PC-3 (cell line): ENCODE data around the gene RPE65. TPM values are rescaled to one million over a fixed set of nuclear protein-coding genes. Genes with fewer than 3 reads are reported as not detected.
A peak's percentile ranks its signal among the peaks of the same experiment; 100 is the strongest.

Experiments
- ATAC-seq: fragments of 200-7000 bp; cut with Tn5 transposase; 2 replicates; pipeline ENCODE4 v1.9.1; 2020; ENCODE audit warnings: mild to moderate bottlenecking, moderate library complexity
- BruUV-seq: library from RNA; stranded (reverse); fragments of 400-500 nt; replicated peaks from 2 replicates; lab custom pipeline; 2021; lab: Mats Ljungman, UMichigan
- CTCF ChIA-PET: fragments of 300-600 bp; sonication (Branson Sonifier 250); formaldehyde crosslinking; loops from one replicate; lab custom pipeline; 2022; ENCODE audit warnings: antibody characterized with exemption; lab: Charles Lee
- POLR2A ChIA-PET: fragments of 300-600 bp; sonication (Branson Sonifier 250); formaldehyde crosslinking; loops from one replicate; lab custom pipeline; 2022; ENCODE audit warnings: antibody characterized with exemption; ENCODE audit not compliant: unreplicated experiment; lab: Charles Lee
- DNase-seq: peaks from one replicate; pipeline ENCODE4 v3.0.0-alpha.2; 2015
- H2AFZ ChIP-seq: fragments of 300-600 bp; sonication (generic); 2 replicates; pipeline ENCODE4 v1.6.0; 2016; ENCODE audit warnings: antibody characterized with exemption, low read length
- H3F3A ChIP-seq: fragments of 300-600 bp; sonication (generic); one replicate; pipeline ENCODE4 v1.6.0; 2017; ENCODE audit warnings: antibody characterized with exemption, low read length, control low read depth, mild to moderate bottlenecking; ENCODE audit not compliant: unreplicated experiment
- H3K27ac ChIP-seq: fragments of 300-600 bp; sonication (generic); 2 replicates; pipeline ENCODE4 v1.5.1; 2016; ENCODE audit warnings: mild to moderate bottlenecking, low read length
- H3K27me3 ChIP-seq: fragments of 300-600 bp; sonication (generic); 2 replicates; pipeline ENCODE4 v1.6.1; 2016; ENCODE audit warnings: low read length, mixed read lengths
- H3K36me3 ChIP-seq: fragments of 300-600 bp; sonication (generic); 2 replicates; pipeline ENCODE4 v1.6.1; 2016; ENCODE audit warnings: low read depth, mixed run types, low read length, mixed read lengths
- H3K4me1 ChIP-seq: fragments of 300-600 bp; sonication (generic); 2 replicates; pipeline ENCODE4 v1.5.1; 2016; ENCODE audit warnings: low read length; ENCODE audit not compliant: insufficient read depth
- H3K4me2 ChIP-seq: fragments of 300-600 bp; sonication (generic); 2 replicates; pipeline ENCODE4 v1.6.0; 2016; ENCODE audit warnings: low read length
- H3K4me3 ChIP-seq: fragments of 300-600 bp; sonication (generic); 2 replicates; pipeline ENCODE4 v1.5.1; 2016; ENCODE audit warnings: mild to moderate bottlenecking, low read length, mixed read lengths
- H3K79me2 ChIP-seq: fragments of 300-600 bp; sonication (generic); 2 replicates; pipeline ENCODE4 v1.6.1; 2017; ENCODE audit warnings: low read length, mixed read lengths
- H3K9ac ChIP-seq: fragments of 300-600 bp; sonication (generic); 2 replicates; pipeline ENCODE4 v1.6.0; 2016; ENCODE audit warnings: mild to moderate bottlenecking, low read length
- H3K9me2 ChIP-seq: fragments of 300-600 bp; sonication (generic); replicated peaks from 2 replicates; pipeline ENCODE4 v1.6.1; 2016; ENCODE audit warnings: mixed run types, low read length, mixed read lengths
- H3K9me3 ChIP-seq: fragments of 300-600 bp; sonication (generic); 2 replicates; pipeline ENCODE4 v1.6.1; 2016; ENCODE audit warnings: low read length, mixed read lengths
- H4K20me1 ChIP-seq: fragments of 300-600 bp; sonication (generic); 2 replicates; pipeline ENCODE4 v1.6.1; 2016; ENCODE audit warnings: low read length, mixed read lengths
- CTCF ChIP-seq: fragments of 300-600 bp; sonication (generic); conservative IDR thresholded peaks from 2 replicates; pipeline ENCODE4 v1.5.1; 2017; ENCODE audit warnings: antibody characterized with exemption, low read depth, mild to moderate bottlenecking, low read length
- EZH2 ChIP-seq: fragments of 300-600 bp; sonication (generic); IDR thresholded peaks from one replicate; pipeline ENCODE4 v1.6.1; 2017; ENCODE audit warnings: antibody characterized with exemption, mild to moderate bottlenecking, low read length; ENCODE audit not compliant: unreplicated experiment
- EZH2phosphoT487 ChIP-seq: fragments of 300-600 bp; sonication (generic); IDR thresholded peaks from 2 replicates; pipeline ENCODE4 v1.6.1; 2018; ENCODE audit warnings: mild to moderate bottlenecking, antibody characterized with exemption, low read length, borderline replicate concordance
- intact Hi-C: fragments of 100-400 bp; cut with micrococcal nuclease; formaldehyde crosslinking; loops from 2 replicates; pipeline ENCODE4 v1.9.0; 2023
- total RNA-seq: library from RNA; depleted of rRNA; stranded (reverse); fragments of >200 nt; gene quantifications from 2 replicates; pipeline ENCODE4 v1.2.3, GENCODE V29; 2014

The RPE65 gene
- total RNA-seq, 1 experiment from 2014 or later: not detected

- intact Hi-C loops: no loop called here
- Histone ChIP-seq H3K27ac (no peak overlapping the region), H3K27me3 (no peaks in the 10 kb centered on the region), H2AFZ (no peak overlapping the region), H3K9ac (no peak overlapping the region), H4K20me1 (0 out of 2 replicates have a peak, but pooled peaks cover 7% of the 10 kb centered on the region), H3K4me1 (no peaks in the 10 kb centered on the region), H3K36me3 (peaks cover 75% of the 10 kb centered on the region), H3F3A (peaks cover 3% of the 10 kb centered on the region), H3K9me3 (no peaks in the 10 kb centered on the region), H3K9me2 (no peaks in the 10 kb centered on the region), H3K79me2 (peaks cover 7% of the 10 kb centered on the region; the same call in 1 of the 2 replicates), H3K4me3 (no peak overlapping the region), H3K4me2 (no peak overlapping the region)
- CTCF ChIA-PET: no interaction called here
- BruUV-seq: no TSS peak
- TF ChIP-seq CTCF (no peak), EZH2phosphoT487 (no peak), EZH2 (no peak)
- POLR2A ChIA-PET: no interaction called here
- ATAC-seq: no peak
- DNase-seq: no peak
These were observed 23.2 kb downstream of the RPE65 start for GRCh38 chr1:68426594-68426993.

- Histone ChIP-seq H3K27ac (no peak overlapping the region), H3K4me2 (no peak overlapping the region), H3F3A (no peaks in the 10 kb centered on the region), H3K27me3 (no peaks in the 10 kb centered on the region), H3K4me1 (no peaks in the 10 kb centered on the region), H3K4me3 (no peak overlapping the region), H2AFZ (no peak overlapping the region), H4K20me1 (no peaks in the 10 kb centered on the region), H3K9me2 (no peaks in the 10 kb centered on the region), H3K9ac (no peak overlapping the region), H3K36me3 (peaks cover 74% of the 10 kb centered on the region), H3K79me2 (no peaks in the 10 kb centered on the region), H3K9me3 (no peaks in the 10 kb centered on the region)
- no TSS peak for BruUV-seq
- TF ChIP-seq CTCF (no peak), EZH2 (no peak), EZH2phosphoT487 (no peak)
- ChIA-PET POLR2A (no interaction called here), CTCF (no interaction called here)
- intact Hi-C loops: no loop called here
- no peak for ATAC-seq
- no peak for DNase-seq
These were observed 28.4 kb downstream of the RPE65 start for GRCh38 chr1:68421350-68421749.

GRCh38 chr1:68409426-68409825, 40.3 kb downstream of the RPE65 start:
- Histone ChIP-seq H2AFZ (no peak overlapping the region), H3K9me2 (no peaks in the 10 kb centered on the region), H3K4me2 (no peak overlapping the region), H3K27ac (peak overlapping the region; percentile 33), H3F3A (no peaks in the 10 kb centered on the region), H3K9me3 (no peaks in the 10 kb centered on the region), H3K79me2 (peaks cover 32% of the 10 kb centered on the region), H4K20me1 (peaks cover 14% of the 10 kb centered on the region), H3K9ac (no peak overlapping the region), H3K27me3 (no peaks in the 10 kb centered on the region), H3K36me3 (peaks cover 38% of the 10 kb centered on the region; the same call in 1 of the 2 replicates), H3K4me1 (0 out of 2 replicates have a peak, but pooled peaks cover 4% of the 10 kb centered on the region), H3K4me3 (no peak overlapping the region)
- POLR2A ChIA-PET: no interaction called here
- TF ChIP-seq EZH2 (no peak), CTCF (no peak), EZH2phosphoT487 (no peak)
- intact Hi-C loops: no loop called here
- CTCF ChIA-PET: no interaction called here
- ATAC-seq (peak; percentile 49), DNase-seq (no peak)
- BruUV-seq: no TSS peak
